Measurements from ENCODE around the gene ELF3. TPM values are rescaled to one million over a fixed set of nuclear protein-coding genes. Genes with fewer than 3 reads are reported as not detected.
"Not testable (repeated sequence)": the region's sequence is repeated elsewhere in the genome, so short reads cannot be mapped to it uniquely, and the experiment has no call there.

Gene ELF3
- total and polyA plus RNA-seq, 10 of the 15 experiments (the other 5 are each of a cell fraction or from before 2014, with no cell fraction given): 0.07 to 14.3 (median 0.58) TPM; not detected in 1

GRCh38 chr1:202054673-202055072 is 44.3 kb downstream of the ELF3 start:
- H3K9me3 ChIP-seq (replicated peaks; ENCODE audit: control insufficient read depth, insufficient read depth, low read length); FAIRE-seq; DNase-seq (ENCODE audit: low read depth, low spot score); H2AFZ ChIP-seq (ENCODE audit: control insufficient read depth, low read depth, low read length); intact Hi-C loops (cut with micrococcal nuclease; ENCODE audit: unreplicated experiment); H3K79me2 ChIP-seq (ENCODE audit: control insufficient read depth, insufficient read depth, low read length); SMC1A ChIA-PET (ENCODE audit: uncharacterized antibody, unreplicated experiment); H3K36me3 ChIP-seq (ENCODE audit: control insufficient read depth in 2 of 2, insufficient read depth in 2 of 2, low read length in 1 of 2); H3K4me2 ChIP-seq (ENCODE audit: control insufficient read depth, insufficient read depth); in situ Hi-C loops (cut with MboI); H3K4me3 ChIP-seq; RAD21 ChIA-PET (ENCODE audit: unreplicated experiment); ATAC-seq; H3K4me1 ChIP-seq (ENCODE audit: control insufficient read depth, insufficient read depth, low read length); POLR2A ChIA-PET; CTCF ChIA-PET; H3K9ac ChIP-seq (ENCODE audit: control insufficient read depth, insufficient read depth, low read length); H3K27ac ChIP-seq (ENCODE audit: control insufficient read depth, insufficient read depth); H4K20me1 ChIP-seq (ENCODE audit: control insufficient read depth, insufficient read depth); H3K27me3 ChIP-seq (replicated peaks in 1 of 2; ENCODE audit: control insufficient read depth in 2 of 2, insufficient read depth in 2 of 2, low read length in 1 of 2); BruUV-seq (replicated peaks): not testable (repeated sequence)
- WGBS (ENCODE audit: insufficient coverage, insufficient replicate concordance, low lambda C conversion rate, missing lambda C conversion rate): 27% methylated on average over 4 of the region's 4 CpGs

DNA sequence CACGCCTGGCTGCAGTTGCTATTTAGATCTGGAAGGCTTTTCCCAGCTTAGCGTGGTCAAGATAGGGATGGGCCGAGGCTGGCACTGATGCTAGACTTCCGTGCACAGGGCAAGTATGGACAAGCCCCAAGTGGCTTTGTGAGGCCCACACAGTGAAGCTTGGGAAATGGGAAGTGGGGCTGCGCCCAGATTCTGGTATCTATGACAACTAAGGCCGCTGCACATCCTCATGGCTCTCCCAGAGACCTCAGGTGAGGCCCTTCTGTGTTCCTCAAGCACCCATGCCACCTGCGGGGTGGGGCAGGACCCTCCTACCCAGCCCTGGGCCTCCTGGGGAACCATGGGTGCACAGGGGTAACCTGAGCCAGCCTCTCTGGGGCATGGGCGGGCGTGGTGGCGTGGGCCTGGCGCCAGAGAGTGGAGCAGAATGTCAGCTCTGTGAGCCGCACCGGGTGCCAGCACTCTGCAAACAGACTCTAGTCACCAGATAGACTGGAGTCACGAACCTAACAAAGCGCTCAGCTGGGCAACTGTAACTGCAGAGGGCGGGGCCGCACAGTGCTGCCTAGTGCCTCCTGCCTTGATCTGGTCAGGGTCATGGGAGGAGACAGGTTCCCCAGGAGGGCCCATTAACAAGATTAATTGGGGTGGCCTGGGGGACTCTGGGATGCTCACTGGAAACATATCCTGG is 46.4 kb downstream of the ELF3 start:
- no peaks in the 10 kb centered on the region for H3K9me3 ChIP-seq (replicated peaks; ENCODE audit: control insufficient read depth, insufficient read depth, low read length)
- H3K4me1 ChIP-seq (ENCODE audit: control insufficient read depth, insufficient read depth, low read length): no peaks in the 10 kb centered on the region
- H2AFZ ChIP-seq (ENCODE audit: control insufficient read depth, low read depth, low read length): no peak overlapping the region
- DNase-seq (ENCODE audit: low read depth, low spot score) (no peak), ATAC-seq (no peak; the same call in 2 of the 3 replicates), FAIRE-seq (no peak)
- no peak overlapping the region for H3K27ac ChIP-seq (ENCODE audit: control insufficient read depth, insufficient read depth)
- in situ Hi-C loops (cut with MboI) (no loop called here), intact Hi-C loops (cut with micrococcal nuclease; ENCODE audit: unreplicated experiment) (no loop called here)
- RAD21 ChIA-PET (ENCODE audit: unreplicated experiment): interaction anchor here (1.7 kb wide), 1 partner anchor 56 kb away, joined by 5 read pairs; no protein-coding TSS in a partner anchor
- CTCF ChIA-PET: interaction anchor here (1.0 kb wide), 1 partner anchor 12 kb away, joined by 3 read pairs; no protein-coding TSS in a partner anchor
- H3K27me3 ChIP-seq (replicated peaks in 1 of 2; ENCODE audit: control insufficient read depth in 2 of 2, insufficient read depth in 2 of 2, low read length in 1 of 2): 0 out of 4 replicates have a peak, but pooled peaks cover 0 to 3% of the 10 kb centered on the region in 2 experiments
- POLR2A ChIA-PET: no interaction called here
- 50% methylated on average over 16 of the region's 17 CpGs for WGBS (ENCODE audit: insufficient coverage, insufficient replicate concordance, low lambda C conversion rate, missing lambda C conversion rate)
- H3K79me2 ChIP-seq (ENCODE audit: control insufficient read depth, insufficient read depth, low read length): no peaks in the 10 kb centered on the region
- H3K9ac ChIP-seq (ENCODE audit: control insufficient read depth, insufficient read depth, low read length): no peak overlapping the region
- no TSS peak for BruUV-seq (replicated peaks)
- SMC1A ChIA-PET (ENCODE audit: uncharacterized antibody, unreplicated experiment): interaction anchor here (0.8 to 1.2 kb wide), 4 partner anchors 16 to 46 kb away, joined by 3 to 4 read pairs (median 4); partner anchors contain the start of gene ELF3
- H3K4me2 ChIP-seq (ENCODE audit: control insufficient read depth, insufficient read depth): no peak overlapping the region
- H3K4me3 ChIP-seq: no peak overlapping the region
- no peaks in the 10 kb centered on the region for H3K36me3 ChIP-seq (ENCODE audit: control insufficient read depth in 2 of 2, insufficient read depth in 2 of 2, low read length in 1 of 2)
- H4K20me1 ChIP-seq (ENCODE audit: control insufficient read depth, insufficient read depth): no peaks in the 10 kb centered on the region
- TF ChIP-seq SMC3 (IDR thresholded peaks at IDR 0.05; ENCODE audit: borderline replicate concordance, low read length) (no peak), ESRRA (IDR thresholded peaks at IDR 0.05; ENCODE audit: low read length) (no peak), RAD21 (IDR thresholded peaks at IDR 0.05; ENCODE audit: insufficient read depth, low read depth, low read length) (no peak), NR2C2 (IDR thresholded peaks at IDR 0.05; ENCODE audit: borderline replicate concordance, control insufficient read depth, insufficient read length, low read depth) (no peak), IKZF2 (IDR thresholded peaks at IDR 0.05) (no peak), CREM (IDR thresholded peaks at IDR 0.05; ENCODE audit: low read depth) (no peak), PBX3 (IDR thresholded peaks at IDR 0.05; ENCODE audit: insufficient replicate concordance, low read depth, low read length) (no peak), HCFC1 (IDR thresholded peaks at IDR 0.05; ENCODE audit: low read length) (no peak)
- TF ChIP-seq, protein P1, sequence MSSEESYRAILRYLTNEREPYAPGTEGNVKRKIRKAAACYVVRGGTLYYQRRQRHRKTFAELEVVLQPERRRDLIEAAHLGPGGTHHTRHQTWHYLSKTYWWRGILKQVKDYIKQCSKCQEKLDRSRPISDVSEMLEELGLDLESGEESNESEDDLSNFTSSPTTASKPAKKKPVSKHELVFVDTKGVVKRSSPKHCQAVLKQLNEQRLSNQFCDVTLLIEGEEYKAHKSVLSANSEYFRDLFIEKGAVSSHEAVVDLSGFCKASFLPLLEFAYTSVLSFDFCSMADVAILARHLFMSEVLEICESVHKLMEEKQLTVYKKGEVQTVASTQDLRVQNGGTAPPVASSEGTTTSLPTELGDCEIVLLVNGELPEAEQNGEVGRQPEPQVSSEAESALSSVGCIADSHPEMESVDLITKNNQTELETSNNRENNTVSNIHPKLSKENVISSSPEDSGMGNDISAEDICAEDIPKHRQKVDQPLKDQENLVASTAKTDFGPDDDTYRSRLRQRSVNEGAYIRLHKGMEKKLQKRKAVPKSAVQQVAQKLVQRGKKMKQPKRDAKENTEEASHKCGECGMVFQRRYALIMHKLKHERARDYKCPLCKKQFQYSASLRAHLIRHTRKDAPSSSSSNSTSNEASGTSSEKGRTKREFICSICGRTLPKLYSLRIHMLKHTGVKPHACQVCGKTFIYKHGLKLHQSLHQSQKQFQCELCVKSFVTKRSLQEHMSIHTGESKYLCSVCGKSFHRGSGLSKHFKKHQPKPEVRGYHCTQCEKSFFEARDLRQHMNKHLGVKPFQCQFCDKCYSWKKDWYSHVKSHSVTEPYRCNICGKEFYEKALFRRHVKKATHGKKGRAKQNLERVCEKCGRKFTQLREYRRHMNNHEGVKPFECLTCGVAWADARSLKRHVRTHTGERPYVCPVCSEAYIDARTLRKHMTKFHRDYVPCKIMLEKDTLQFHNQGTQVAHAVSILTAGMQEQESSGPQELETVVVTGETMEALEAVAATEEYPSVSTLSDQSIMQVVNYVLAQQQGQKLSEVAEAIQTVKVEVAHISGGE (CRISPR knock-in tag; IDR thresholded peaks at IDR 0.05): no peak
